Hematopoietic multipotent progenitor cell treated with erythropoietin and hydrocortisone succinate and interleukin-3 and kit ligand, for 15 days (in vitro differentiated cells): Measurements from ENCODE around the gene HPS3.

ENCODE experiments used
- DNase-seq: peaks from one replicate; pipeline ENCODE4 v3.0.0-alpha.2; 2015; ENCODE audit warnings: low spot score

Gene HPS3

GRCh38 chr3:149122721-149123578 is 6.5 kb upstream of the HPS3 start:
- DNase-seq, result no peak

DNA sequence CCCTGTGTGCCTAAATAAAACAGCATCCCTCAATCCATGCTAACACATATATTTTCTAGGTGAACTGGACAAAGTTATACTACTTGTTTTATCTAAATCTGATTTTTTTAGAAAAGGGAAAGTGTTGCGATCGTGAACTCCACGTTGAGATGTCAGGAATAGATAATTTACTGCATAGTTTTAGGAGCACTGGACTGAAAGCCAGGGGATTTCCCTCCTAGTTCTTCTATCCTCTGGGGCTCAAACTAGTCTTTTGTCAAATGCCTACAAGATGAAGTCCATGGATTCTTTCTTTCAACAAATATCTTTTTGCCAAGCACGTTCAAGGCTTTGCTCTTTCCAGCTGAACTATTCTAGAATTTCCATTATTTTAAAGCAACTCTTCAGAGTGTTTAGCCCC is 617 bp upstream of the HPS3 start:
- DNase-seq, result no peak

GRCh38 chr3:149131589-149131988 is 2.2 kb downstream of the HPS3 start:
- no peak for DNase-seq

GRCh38 chr3:149134575-149134974 is 5.1 kb downstream of the HPS3 start:
- DNase-seq, result no peak

- DNase-seq, result no peak
Measured at GRCh38 chr3:149142682-149143081, 13.2 kb downstream of the HPS3 start.

DNA sequence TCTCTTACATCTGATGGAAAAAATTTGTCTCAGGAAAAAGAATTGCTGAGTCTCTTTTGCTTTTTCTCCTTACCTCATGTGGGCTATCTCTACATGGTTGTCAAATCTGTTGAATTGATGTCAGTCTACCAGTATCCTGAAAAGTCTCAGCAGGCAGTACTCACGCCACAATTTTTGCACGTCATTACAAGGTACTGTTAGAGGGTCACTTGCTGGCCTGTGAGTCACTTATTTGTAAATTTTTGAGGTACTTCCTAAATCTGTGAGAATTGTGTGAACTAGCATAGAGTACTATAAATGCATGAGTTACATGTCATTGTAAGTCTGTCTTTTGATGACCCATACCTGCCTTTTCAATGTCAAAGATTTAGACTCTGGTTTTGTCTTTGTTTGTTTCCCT is 15.9 kb downstream of the HPS3 start:
- DNase-seq, result no peak

GRCh38 chr3:149145974-149146373 is 16.5 kb downstream of the HPS3 start:
- DNase-seq, result no peak

GRCh38 chr3:149150436-149150835 is 21.0 kb downstream of the HPS3 start:
- DNase-seq, result no peak

DNA sequence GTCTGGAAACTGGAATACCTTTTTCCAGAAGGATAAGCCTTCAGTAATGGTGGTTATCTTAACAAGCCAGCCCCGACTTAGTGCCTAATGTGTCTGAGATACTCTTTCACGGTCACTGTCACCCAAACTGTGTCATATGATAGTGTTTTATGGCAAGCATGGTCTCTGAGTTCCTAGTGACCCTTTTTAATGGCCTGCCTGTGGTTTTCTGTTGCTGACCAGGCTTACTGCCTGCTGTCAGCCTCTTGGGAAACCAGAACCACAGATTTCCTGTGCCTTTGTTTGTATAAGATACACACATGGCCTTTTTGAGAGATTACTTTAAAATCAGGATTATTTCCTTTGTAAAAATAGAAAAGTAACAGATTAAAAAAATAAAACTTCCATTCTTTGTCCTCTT is 22.4 kb downstream of the HPS3 start:
- DNase-seq, result no peak

DNA sequence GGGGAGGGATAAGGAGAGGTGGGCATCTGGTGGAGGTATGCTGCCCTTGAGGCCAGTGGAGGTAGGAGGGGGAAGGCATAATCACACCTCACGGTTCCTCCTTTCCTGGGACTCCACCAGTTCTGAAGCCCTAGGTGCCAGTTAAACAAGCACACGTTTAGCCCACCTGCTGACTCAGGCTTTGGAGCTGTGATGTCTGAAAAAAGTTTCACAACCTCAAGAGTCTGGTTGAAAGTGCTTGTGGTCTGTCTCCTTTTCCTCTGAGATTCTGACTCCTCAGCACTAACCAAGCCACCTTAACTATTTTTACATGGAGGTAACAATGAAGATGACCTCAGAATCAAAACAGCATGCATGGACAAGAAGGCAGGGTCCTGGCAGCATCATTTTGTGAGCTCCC is 23.0 kb downstream of the HPS3 start:
- no peak for DNase-seq

- no peak for DNase-seq
Measured at GRCh38 chr3:149153402-149153801, 24.0 kb downstream of the HPS3 start.

GRCh38 chr3:149160754-149161300 is 31.4 kb downstream of the HPS3 start:
- no peak for DNase-seq

- DNase-seq, result no peak
Measured at GRCh38 chr3:149162007-149162406, 32.6 kb downstream of the HPS3 start.

DNA sequence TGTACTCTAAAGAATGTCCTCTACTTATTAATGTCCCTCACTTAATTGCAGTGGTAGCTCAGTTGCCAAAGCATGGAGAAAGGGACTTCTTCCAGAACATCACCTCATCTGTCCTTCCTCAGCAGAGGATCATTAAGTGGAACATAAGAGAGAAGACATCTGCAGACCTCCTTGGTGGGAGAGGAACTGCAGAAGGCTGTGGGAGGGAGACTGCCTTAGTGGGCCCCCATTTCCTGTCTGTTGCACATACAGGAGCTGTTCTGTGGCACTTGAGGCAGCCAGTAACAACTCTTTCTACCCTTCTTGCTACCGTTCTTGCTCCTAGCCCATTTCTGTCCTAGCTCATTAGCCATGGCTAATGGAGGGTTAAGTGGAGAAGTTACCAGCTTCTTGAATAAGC is 33.6 kb downstream of the HPS3 start:
- no peak for DNase-seq

DNA sequence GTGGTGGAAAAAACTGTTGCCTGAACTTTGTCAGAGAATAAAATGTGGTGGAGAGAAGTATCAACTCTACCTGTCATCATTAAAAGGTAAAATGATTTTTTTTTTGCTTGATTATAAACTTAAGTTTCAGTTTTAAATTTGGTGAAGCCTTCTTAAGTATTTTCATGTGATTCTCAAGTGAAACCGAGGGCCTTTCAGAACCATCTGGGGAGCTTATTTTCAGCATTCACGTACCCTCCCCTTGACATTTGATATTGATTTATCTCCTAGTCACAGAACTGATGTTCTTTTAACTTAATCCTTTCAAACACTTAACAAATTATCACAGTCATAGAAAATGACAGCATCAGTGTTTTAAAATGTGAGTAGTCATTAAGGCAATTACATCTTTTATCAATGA is 38.5 kb downstream of the HPS3 start:
- DNase-seq, result no peak

DNA sequence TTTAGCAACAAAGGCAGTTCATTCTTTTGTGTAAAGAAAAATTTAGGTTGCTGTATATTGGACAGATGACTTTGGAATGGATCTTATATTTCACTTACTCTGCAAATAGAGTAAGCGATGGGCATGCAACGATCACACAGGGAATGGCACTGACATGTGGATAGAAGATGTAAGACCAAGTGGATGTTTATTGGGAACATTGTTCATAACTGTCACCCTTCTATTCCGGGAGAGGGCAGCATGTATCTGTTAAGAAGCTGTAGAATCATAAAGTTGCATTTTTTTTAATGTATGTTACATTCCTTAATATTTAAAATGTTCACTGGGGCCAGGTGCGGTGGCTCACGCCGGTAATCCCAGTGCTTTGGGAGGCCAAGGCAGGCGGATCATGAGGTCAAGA is 41.2 kb downstream of the HPS3 start:
- DNase-seq, result no peak

GRCh38 chr3:149174901-149175300 is 45.5 kb downstream of the HPS3 start:
- no peak for DNase-seq

DNA sequence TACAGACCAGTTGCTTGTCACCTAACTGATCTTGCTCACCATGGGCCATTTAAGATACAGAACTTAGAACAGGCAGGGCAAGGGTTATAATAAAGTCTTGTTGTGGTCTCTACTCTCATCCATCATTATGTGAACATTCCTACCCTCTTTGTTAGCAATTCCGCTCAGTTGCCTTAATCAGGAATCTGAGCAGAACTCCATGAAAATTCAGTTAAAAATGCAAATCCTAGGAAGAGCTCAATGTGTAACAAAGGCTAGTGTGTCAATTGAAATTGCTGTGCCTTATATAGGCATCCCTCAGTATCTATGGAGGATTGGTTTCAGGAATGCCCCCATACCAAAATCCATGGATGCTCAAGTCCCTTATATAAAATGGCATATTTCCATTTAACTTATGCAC is 47.7 kb downstream of the HPS3 start:
- DNase-seq, result no peak

DNA sequence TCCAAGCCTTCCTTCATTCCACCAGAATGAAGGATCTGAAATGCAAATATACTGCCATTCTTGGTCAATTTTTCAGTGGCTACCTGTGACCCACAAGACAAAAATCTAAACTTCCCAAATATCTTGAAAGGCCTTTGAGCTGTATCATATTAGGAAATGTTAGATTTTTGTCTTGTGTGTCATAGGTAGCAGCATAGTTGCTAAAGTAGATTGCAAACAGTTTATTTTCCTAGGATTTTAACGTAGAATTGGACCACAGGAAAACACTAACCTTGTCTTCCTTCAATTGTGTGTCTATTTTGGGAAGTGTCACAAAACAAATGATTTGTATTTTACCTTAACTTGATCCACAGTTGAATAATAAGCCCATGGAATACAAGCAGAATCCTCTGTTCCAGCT is 49.8 kb downstream of the HPS3 start:
- DNase-seq, result no peak

GRCh38 chr3:149180057-149180573 is 50.7 kb downstream of the HPS3 start:
- DNase-seq, result no peak

DNA sequence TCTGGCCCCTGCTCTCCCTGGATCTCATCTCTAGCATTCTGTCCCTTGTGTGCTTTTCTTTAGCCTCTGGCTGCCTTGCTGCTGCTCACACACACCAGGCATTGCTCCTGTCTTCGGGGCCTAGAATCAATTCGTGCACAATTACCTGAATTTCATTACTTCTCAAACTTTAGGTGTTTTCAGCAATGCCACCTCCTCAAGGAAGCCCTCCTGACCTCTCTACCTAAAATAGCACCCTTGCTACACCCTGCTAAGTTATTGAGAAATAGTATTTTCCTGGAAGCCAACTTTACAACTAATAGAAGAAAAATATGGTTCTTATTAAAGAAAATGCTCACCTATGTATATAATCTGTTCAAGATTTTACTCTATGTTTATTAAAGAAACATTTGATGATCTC is 51.7 kb downstream of the HPS3 start:
- no peak for DNase-seq

- DNase-seq, result no peak
Measured at GRCh38 chr3:149186219-149186618, 56.8 kb downstream of the HPS3 start.

GRCh38 chr3:149186721-149187120 is 57.3 kb downstream of the HPS3 start:
- no peak for DNase-seq

DNA sequence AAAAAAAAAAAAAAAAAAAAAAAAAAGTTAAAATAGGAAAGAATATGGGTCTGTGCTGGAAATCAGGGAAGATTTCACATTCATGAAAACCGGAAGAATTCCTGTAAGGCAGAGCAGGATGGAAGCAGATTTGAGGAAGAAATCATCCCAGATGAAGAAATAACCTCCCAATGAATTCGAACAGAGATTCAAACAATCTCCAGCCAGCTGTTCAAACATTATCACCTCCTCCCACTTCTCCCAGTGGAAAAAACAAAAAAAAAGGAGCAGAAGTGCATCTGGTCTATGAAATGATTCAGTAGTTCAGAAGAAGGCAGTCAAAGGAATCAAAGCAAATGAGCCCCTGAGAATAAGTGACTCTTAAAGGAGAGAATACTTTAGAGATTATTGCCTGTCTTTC is 59.1 kb downstream of the HPS3 start:
- no peak for DNase-seq
